ENCODE results near the gene GALNT8. TPM values are rescaled to one million over a fixed set of nuclear protein-coding genes. Genes with fewer than 3 reads are reported as not detected.

Gene GALNT8
- total and polyA plus RNA-seq, 9 of the 15 experiments (the other 6 are each of a cell fraction or from before 2014, with no cell fraction given): 0.11 to 0.23 (median 0.21) TPM; not detected in 6

DNA sequence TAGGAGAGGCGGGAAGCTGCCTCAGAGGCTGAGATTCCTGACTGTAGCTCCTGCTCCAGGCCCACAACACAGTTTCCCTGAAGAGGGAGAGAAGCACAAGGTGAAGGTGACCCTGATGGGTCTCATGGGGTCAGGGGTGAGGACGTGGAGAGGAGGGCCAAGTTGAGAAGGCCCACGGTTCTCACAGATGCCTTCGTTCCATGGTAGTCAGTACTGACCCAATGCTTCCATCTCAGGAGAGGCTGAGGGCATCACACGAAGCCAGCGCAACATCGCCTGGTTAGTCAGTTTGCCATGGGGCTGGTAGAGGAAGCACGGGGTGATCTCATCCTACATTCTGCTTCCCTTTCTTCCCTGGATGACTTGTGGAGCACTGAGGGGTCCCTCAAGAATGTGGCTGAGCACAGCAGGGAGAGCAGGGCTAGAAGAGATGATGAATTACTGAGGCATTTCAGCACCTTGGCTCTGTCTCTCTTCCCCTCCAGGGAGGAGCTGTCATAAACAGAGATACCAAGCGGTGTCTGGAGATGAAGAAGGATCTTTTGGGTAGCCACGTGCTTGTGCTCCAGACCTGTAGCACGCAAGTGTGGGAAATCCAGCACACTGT lies 51.9 kb downstream of the GALNT8 start:
- ChIA-PET CTCF (ENCODE audit: low intra/inter-chr PET ratio) (no interaction called here), POLR2A (no interaction called here)
- WGBS (ENCODE audit: insufficient coverage, low coverage, missing lambda C conversion rate): 0% methylated on average over 2 of the region's 11 CpGs
- no peak overlapping the region for H3K4me2 ChIP-seq (ENCODE audit: insufficient read depth, low read length)
- H3K9ac ChIP-seq (ENCODE audit: insufficient read depth in 1 of 2, low read depth in 2 of 2, low read length in 2 of 2): no peak overlapping the region
- H2AFZ ChIP-seq (ENCODE audit: low read depth, low read length): no peak overlapping the region
- no peaks in the 10 kb centered on the region; the same call in 1 of the 2 replicates for H4K20me1 ChIP-seq (replicated peaks; ENCODE audit: control insufficient read depth, insufficient read depth, low read length)
- FAIRE-seq: no peak
- BruUV-seq (replicated peaks): no TSS peak
- DNase-seq (ENCODE audit: extremely low read depth in 1 of 4, low spot score in 3 of 4): no peak
- no peaks in the 10 kb centered on the region for H3K36me3 ChIP-seq (ENCODE audit: control insufficient read depth, insufficient read depth, low read length)
- peaks cover 2 to 28% of the 10 kb centered on the region in 2 experiments; a peak in 3 of 5 replicates for H3K27me3 ChIP-seq (ENCODE audit: control insufficient read depth in 2 of 2, insufficient read depth in 2 of 2, low read length in 2 of 2)
- ATAC-seq: no peak
- no peak for TF ChIP-seq YY1 (IDR thresholded peaks at IDR 0.05; ENCODE audit: borderline replicate concordance in 1 of 3, control insufficient read depth in 1 of 3, extremely low read depth in 1 of 3, insufficient read depth in 3 of 3, insufficient read length in 1 of 3, insufficient replicate concordance in 2 of 3, low read depth in 1 of 3, low read length in 2 of 3)
- no peak for TF ChIP-seq DPF2 (IDR thresholded peaks at IDR 0.05)
- TF ChIP-seq DACH1 (IDR thresholded peaks at IDR 0.05; ENCODE audit: partially characterized antibody): no peak
- no peak for TF ChIP-seq CEBPG (CRISPR knock-in tag; IDR thresholded peaks at IDR 0.05)
- no peak for TF ChIP-seq CEBPG (tag; conservative IDR thresholded peaks at IDR 0.05 in 1 of 2, IDR thresholded peaks at IDR 0.05 in 1 of 2)
- TF ChIP-seq MAZ (CRISPR knock-in tag; conservative IDR thresholded peaks at IDR 0.05 in 1 of 2, IDR thresholded peaks at IDR 0.05 in 1 of 2): no peak
- no peak for TF ChIP-seq HMG20A (CRISPR knock-in tag; conservative IDR thresholded peaks at IDR 0.05)
- TF ChIP-seq, protein P1, sequence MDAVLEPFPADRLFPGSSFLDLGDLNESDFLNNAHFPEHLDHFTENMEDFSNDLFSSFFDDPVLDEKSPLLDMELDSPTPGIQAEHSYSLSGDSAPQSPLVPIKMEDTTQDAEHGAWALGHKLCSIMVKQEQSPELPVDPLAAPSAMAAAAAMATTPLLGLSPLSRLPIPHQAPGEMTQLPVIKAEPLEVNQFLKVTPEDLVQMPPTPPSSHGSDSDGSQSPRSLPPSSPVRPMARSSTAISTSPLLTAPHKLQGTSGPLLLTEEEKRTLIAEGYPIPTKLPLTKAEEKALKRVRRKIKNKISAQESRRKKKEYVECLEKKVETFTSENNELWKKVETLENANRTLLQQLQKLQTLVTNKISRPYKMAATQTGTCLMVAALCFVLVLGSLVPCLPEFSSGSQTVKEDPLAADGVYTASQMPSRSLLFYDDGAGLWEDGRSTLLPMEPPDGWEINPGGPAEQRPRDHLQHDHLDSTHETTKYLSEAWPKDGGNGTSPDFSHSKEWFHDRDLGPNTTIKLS (IDR thresholded peaks at IDR 0.05; ENCODE audit: borderline replicate concordance, low read depth): no peak
- TF ChIP-seq POLR3A (IDR thresholded peaks at IDR 0.05; ENCODE audit: borderline replicate concordance, extremely low read depth, insufficient read depth, insufficient read length): no peak
- TF ChIP-seq, protein P2, sequence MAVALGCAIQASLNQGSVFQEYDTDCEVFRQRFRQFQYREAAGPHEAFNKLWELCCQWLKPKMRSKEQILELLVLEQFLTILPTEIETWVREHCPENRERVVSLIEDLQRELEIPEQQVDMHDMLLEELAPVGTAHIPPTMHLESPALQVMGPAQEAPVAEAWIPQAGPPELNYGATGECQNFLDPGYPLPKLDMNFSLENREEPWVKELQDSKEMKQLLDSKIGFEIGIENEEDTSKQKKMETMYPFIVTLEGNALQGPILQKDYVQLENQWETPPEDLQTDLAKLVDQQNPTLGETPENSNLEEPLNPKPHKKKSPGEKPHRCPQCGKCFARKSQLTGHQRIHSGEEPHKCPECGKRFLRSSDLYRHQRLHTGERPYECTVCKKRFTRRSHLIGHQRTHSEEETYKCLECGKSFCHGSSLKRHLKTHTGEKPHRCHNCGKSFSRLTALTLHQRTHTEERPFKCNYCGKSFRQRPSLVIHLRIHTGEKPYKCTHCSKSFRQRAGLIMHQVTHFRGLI (CRISPR knock-in tag; IDR thresholded peaks at IDR 0.05): no peak
- TF ChIP-seq SRF (CRISPR knock-in tag; IDR thresholded peaks at IDR 0.05): no peak
- no peak for TF ChIP-seq CSDE1 (IDR thresholded peaks at IDR 0.05)
- TF ChIP-seq NFATC3 (IDR thresholded peaks at IDR 0.05): no peak
- no peak for TF ChIP-seq TAF1 (IDR thresholded peaks at IDR 0.05; ENCODE audit: control insufficient read depth, extremely low read depth, insufficient read depth, low read length, severe bottlenecking)
- TF ChIP-seq, protein P3, sequence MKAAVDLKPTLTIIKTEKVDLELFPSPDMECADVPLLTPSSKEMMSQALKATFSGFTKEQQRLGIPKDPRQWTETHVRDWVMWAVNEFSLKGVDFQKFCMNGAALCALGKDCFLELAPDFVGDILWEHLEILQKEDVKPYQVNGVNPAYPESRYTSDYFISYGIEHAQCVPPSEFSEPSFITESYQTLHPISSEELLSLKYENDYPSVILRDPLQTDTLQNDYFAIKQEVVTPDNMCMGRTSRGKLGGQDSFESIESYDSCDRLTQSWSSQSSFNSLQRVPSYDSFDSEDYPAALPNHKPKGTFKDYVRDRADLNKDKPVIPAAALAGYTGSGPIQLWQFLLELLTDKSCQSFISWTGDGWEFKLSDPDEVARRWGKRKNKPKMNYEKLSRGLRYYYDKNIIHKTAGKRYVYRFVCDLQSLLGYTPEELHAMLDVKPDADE (conservative IDR thresholded peaks at IDR 0.05; ENCODE audit: control insufficient read depth, low read depth, low read length): no peak
- no peaks in the 10 kb centered on the region for H3K9me3 ChIP-seq (replicated peaks; ENCODE audit: control insufficient read depth, insufficient read depth, low read depth, low read length)
- H3K9me1 ChIP-seq (ENCODE audit: control insufficient read depth, insufficient read depth, low read length): no peaks in the 10 kb centered on the region
- intact Hi-C loops (cut with micrococcal nuclease): no loop called here
- no peak overlapping the region for H3K4me3 ChIP-seq
- H3K27ac ChIP-seq (ENCODE audit: extremely low read depth, low read depth, low read length): no peak overlapping the region
- H3K4me1 ChIP-seq (replicated peaks in 1 of 2; ENCODE audit: control insufficient read depth in 2 of 2, insufficient read depth in 2 of 2, low read length in 2 of 2): no peaks in the 10 kb centered on the region; a peak in 1 of 5 replicates
- H3K79me2 ChIP-seq (ENCODE audit: control insufficient read depth, insufficient read depth, low read length): no peaks in the 10 kb centered on the region
- in situ Hi-C loops (cut with MboI): no loop called here

Data from K562 (cell line).